Hindlimb muscle (tissue), 1 donor: ENCODE measurements around the gene DEFB125. TPM values are rescaled to one million over a fixed set of nuclear protein-coding genes. Genes with fewer than 3 reads are reported as not detected.
"Not testable (repeated sequence)": the region's sequence is repeated elsewhere in the genome, so short reads cannot be mapped to it uniquely, and the experiment has no call there.

Experiments
- DNase-seq: peaks from one replicate; pipeline ENCODE4 v3.0.0-alpha.2; 2013
- polyA plus RNA-seq: library from polyadenylated mRNA; unstranded; fragments of 120-200 nt; gene quantifications from one replicate; pipeline ENCODE4 v1.2.1, GENCODE V29; 2013; ENCODE audit not compliant: insufficient read length

DEFB125 gene
- not detected for polyA plus RNA-seq

- DNase-seq = no peak
Measured at GRCh38 chr20:87401-87800, at the start of gene DEFB125. Gene DEFB125 (plus strand): TSS chr20:87672. CDS start chr20:87710, 38 bp downstream.

GRCh38 chr20:60035-60918 lies 27.2 kb upstream of the DEFB125 start:
- DNase-seq = no peak

GRCh38 chr20:61230-61629 lies 26.2 kb upstream of the DEFB125 start:
- DNase-seq = no peak

GRCh38 chr20:61757-62156 lies 25.7 kb upstream of the DEFB125 start:
- no peak for DNase-seq

- DNase-seq = no peak
Measured at GRCh38 chr20:62487-62886, 25.0 kb upstream of the DEFB125 start.

- DNase-seq = no peak
Measured at GRCh38 chr20:64026-64603, 23.4 kb upstream of the DEFB125 start.

GRCh38 chr20:64766-65322 lies 22.6 kb upstream of the DEFB125 start:
- DNase-seq = no peak

GRCh38 chr20:77231-77630 lies 10.2 kb upstream of the DEFB125 start:
- no peak for DNase-seq

GRCh38 chr20:78338-78737 lies 9.1 kb upstream of the DEFB125 start:
- DNase-seq = no peak

GRCh38 chr20:79565-79964 lies 7.9 kb upstream of the DEFB125 start:
- DNase-seq = no peak

GRCh38 chr20:90651-91050 lies 3.2 kb downstream of the DEFB125 start:
- DNase-seq = no peak

GRCh38 chr20:93641-94040 lies 6.2 kb downstream of the DEFB125 start:
- no peak for DNase-seq

- DNase-seq = no peak
Measured at GRCh38 chr20:95215-95614, 7.7 kb downstream of the DEFB125 start.

GRCh38 chr20:97691-98090 lies 10.2 kb downstream of the DEFB125 start:
- DNase-seq = not testable (repeated sequence)

- DNase-seq = no peak
Measured at GRCh38 chr20:101975-102374, 14.5 kb downstream of the DEFB125 start.

- DNase-seq = no peak
Measured at GRCh38 chr20:103456-103855, 16.0 kb downstream of the DEFB125 start.

- DNase-seq = no peak
Measured at GRCh38 chr20:112396-112795, 24.9 kb downstream of the DEFB125 start.

- no peak for DNase-seq
Measured at GRCh38 chr20:117518-117917, 30.0 kb downstream of the DEFB125 start.

GRCh38 chr20:129786-130323 lies 42.4 kb downstream of the DEFB125 start:
- not testable (repeated sequence) for DNase-seq

GRCh38 chr20:137668-138490 lies 50.4 kb downstream of the DEFB125 start:
- no peak for DNase-seq

GRCh38 chr20:142290-142689 lies 54.8 kb downstream of the DEFB125 start, which contains the start of gene DEFB126:
Gene DEFB126 (plus strand): TSS chr20:142590. CDS start chr20:142629, 39 bp downstream.
- DNase-seq = no peak

- DNase-seq = no peak
Measured at GRCh38 chr20:145877-146276, 58.4 kb downstream of the DEFB125 start.
